K562 (cell line): ENCODE data around the gene ATMIN.

Experiments
- CHD7 ChIP-seq: fragments of 200-600 bp; sonication (generic); IDR thresholded peaks from one replicate; pipeline ENCODE4 v1.6.1; 2012; ENCODE audit warnings: mild to moderate bottlenecking, low read depth, low read length, inconsistent platforms
- CREB1 ChIP-seq, 2 experiments: sonication (generic) in 1 of 2; formaldehyde crosslinking in 1 of 2; IDR thresholded peaks; 2 replicates each; pipeline versions ENCODE4 v1.6.1 to v1.8.0; 2012 to 2022; ENCODE audit warnings: inconsistent platforms in 1 of 2, mild to moderate bottlenecking in 1 of 2, missing genetic modification reagents in 1 of 2, moderate library complexity in 1 of 2
- DNMT1 ChIP-seq: fragments of 450-650 bp; IDR thresholded peaks from 2 replicates; pipeline ENCODE4 v1.6.1; 2016; ENCODE audit warnings: antibody characterized with exemption, mild to moderate bottlenecking
- GABPB1 ChIP-seq: sonication (generic); formaldehyde crosslinking; IDR thresholded peaks from 2 replicates; pipeline ENCODE4 v1.8.0; 2022; ENCODE audit warnings: mild to moderate bottlenecking, missing genetic modification reagents
- MLX ChIP-seq, 2 experiments: fragments of 450-650 bp in 1 of 2; sonication (generic) in 1 of 2; formaldehyde crosslinking; conservative IDR thresholded peaks; 2 replicates each; pipeline versions ENCODE4 v1.4.0 to v1.8.1; 2020 to 2022; ENCODE audit warnings: mild to moderate bottlenecking in 1 of 2, missing genetic modification reagents in 1 of 2
- TAF1 ChIP-seq: IDR thresholded peaks from 2 replicates; pipeline ENCODE4 v1.6.1; 2011; ENCODE audit warnings: mild to moderate bottlenecking, low read length, moderate library complexity; ENCODE audit not compliant: insufficient read depth, control insufficient read depth, severe bottlenecking; ENCODE audit errors: extremely low read depth
- ZNF24 ChIP-seq: fragments of 450-650 bp; IDR thresholded peaks from 2 replicates; pipeline ENCODE4 v1.6.1; 2016

DNA sequence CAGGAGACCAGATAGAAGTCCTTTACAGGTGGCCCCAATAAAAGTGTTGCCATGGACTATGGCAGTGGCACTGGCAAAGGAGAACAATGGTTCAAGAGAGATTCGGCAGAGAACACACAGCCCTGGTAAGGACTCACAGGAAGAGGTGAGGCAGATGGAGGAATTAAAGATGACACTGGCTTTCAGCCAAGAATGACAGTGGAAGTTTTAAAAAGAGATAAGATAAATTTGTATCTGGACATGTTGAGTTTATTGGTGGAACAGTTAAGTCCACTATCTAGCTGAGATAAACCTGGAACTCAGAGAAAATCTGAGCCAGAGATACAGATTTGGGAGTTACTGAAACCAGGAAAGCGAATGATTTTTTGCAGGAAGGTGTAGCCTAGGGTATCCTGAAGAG lies 49.1 kb upstream of the ATMIN start:
- TF ChIP-seq CREB1 (IDR thresholded peaks at IDR 0.05) (no peak), CREB1 (CRISPR knock-in tag; IDR thresholded peaks at IDR 0.05) (no peak), TAF1 (no peak), ZNF24 (no peak), GABPB1 (no peak), CHD7 (no peak), MLX (CRISPR knock-in tag; conservative IDR thresholded peaks at IDR 0.05) (no peak), DNMT1 (no peak)
